NCI-H226 (cell line): ENCODE results near the gene NPR3.

Experiments used
- DNase-seq: peaks from one replicate; pipeline ENCODE4 v3.0.0-alpha.2; 2015

NPR3 gene

GRCh38 chr5:32814620-32815019, 103.5 kb downstream of the NPR3 start:
- DNase-seq: peak; percentile 44

- DNase-seq: no peak
Measured at GRCh38 chr5:32827981-32828380, 116.9 kb downstream of the NPR3 start.

DNA sequence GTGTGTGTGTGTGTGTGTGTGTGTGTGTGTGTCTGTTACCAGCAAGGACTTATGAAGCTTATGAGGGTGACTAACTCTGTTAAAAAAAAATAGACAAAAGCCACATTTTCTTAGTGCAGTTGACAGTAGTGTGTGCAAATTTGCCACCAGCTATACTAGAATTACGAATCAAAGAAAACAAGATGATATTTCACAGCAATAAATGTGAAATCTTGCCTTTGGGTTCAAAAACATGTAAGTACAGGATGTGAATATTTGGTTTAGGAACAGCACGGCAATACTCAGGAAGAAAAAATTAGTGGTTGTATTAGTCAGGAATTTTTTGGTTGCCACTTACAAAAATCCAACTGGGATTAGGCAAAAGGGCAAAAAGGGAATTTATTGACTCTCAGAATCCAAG, 117.4 kb downstream of the NPR3 start:
- no peak for DNase-seq

DNA sequence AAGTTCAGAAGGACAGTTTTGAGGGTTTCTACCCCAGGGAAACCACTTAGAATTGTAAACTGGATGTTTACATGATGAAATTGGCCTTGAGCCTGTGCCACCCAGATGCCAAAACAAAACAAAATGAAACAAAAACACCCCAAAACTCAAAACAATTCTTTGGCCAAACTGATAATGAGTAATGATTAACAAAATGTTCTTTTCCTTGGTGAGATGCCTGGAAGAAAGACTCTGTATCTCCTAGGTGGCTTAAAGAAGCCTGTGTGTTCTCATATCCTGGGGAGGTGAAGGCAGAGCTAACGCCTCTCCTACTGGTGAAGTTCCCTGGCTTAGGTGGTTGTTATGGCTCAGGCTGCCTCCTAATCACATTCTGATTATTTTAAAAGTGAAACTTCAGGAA, 120.5 kb downstream of the NPR3 start:
- no peak for DNase-seq

- DNase-seq: peak; percentile 76
Measured at GRCh38 chr5:32833127-32833526, 122.0 kb downstream of the NPR3 start.

GRCh38 chr5:32833663-32834062, 122.5 kb downstream of the NPR3 start:
- no peak for DNase-seq

DNA sequence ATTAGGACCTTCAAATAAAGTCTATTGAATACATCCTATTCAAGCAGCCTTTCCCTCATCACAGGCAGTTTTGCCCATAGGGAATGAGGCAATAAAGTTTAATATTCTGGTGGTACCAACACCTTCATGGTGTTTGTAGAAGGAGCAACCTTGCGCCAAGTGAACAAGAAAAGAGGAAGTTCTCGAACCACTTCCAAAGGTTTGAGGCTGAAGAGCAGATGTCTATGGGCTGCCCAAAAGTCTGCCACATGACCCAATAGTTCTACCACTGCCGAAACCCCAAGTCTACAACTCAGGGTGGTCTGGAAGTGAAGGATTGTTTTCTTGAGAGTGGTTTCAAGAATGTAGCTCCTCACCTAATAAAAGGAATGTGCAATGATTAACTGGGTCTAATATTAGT, 123.1 kb downstream of the NPR3 start:
- no peak for DNase-seq

DNA sequence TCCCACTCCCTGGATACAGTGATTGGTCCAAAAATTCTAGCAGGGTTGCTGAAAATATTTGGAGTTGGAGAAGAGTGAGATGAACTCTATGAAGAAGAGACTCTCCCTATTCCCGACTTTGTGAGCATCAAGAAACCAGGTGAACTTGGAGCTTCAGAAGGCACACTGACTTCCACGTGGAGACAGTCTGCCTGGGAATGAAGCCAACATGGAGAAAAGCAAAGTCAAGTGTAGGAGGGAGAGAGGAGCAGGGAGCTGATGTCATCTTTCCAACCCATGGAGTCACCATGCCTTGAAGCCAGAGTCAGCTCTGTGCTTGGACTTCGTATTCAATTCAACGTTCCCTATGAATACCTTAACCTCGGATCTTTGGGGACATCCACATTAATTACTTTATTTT, 125.1 kb downstream of the NPR3 start:
- DNase-seq: peak; percentile 26

DNA sequence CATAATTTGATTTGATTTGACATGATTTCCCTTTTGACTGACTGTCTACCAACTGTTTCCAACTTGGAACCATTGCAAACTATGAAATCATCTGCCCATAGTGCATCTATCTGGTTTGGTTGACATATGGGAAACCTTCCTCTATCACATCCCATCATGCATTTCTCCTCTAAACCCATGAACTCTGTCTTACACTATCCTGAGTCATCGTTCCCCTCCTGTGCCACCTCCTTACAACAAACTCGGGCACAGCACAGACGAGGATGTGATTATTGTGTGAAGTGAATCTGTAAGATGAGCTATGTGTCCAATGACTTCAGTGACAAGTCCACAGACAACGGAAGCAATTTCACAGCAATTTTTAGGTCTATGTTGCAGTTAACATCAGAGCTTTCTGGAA, 126.1 kb downstream of the NPR3 start:
- DNase-seq: no peak

DNA sequence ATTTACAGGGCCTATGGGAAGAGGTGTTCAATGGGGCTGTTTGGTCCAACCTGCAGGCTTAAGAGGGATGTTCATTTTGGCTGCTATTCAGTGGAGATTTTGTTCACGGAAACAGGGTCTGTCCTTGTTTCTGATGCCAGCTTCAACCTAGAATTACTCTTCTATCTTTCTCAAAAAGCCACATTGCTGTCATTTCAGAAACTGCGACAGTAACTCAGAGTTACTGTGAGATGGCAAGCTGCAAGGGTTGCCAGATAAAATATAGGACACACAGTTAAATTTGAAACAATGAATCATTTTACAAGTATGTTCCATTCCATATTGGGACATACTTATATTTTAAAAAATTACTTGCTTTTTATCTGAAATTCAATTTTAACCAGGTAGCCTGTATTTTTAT, 128.0 kb downstream of the NPR3 start:
- no peak for DNase-seq

GRCh38 chr5:32840606-32841005, 129.5 kb downstream of the NPR3 start:
- DNase-seq: no peak
